LoVo (cell line): ENCODE data around the gene GPC4.
"Not testable (repeated sequence)": the region's sequence is repeated elsewhere in the genome, so short reads cannot be mapped to it uniquely, and the experiment has no call there.

Experiments used
- DNase-seq: peaks from one replicate; pipeline ENCODE4 v3.0.0-alpha.2; 2016; ENCODE audit warnings: low spot score

Gene GPC4

GRCh38 chrX:133365871-133366611 is 49.2 kb downstream of the GPC4 start:
- DNase-seq: no peak

GRCh38 chrX:133364865-133365264 is 50.4 kb downstream of the GPC4 start:
- no peak for DNase-seq

- DNase-seq: no peak
These were observed 51.1 kb downstream of the GPC4 start for GRCh38 chrX:133364196-133364595.

- no peak for DNase-seq
These were observed 52.8 kb downstream of the GPC4 start for GRCh38 chrX:133362538-133362937.

- DNase-seq: no peak
These were observed 55.8 kb downstream of the GPC4 start for GRCh38 chrX:133359466-133359865.

GRCh38 chrX:133353233-133353632 is 62.1 kb downstream of the GPC4 start:
- DNase-seq: no peak

- DNase-seq: no peak
These were observed 64.5 kb downstream of the GPC4 start for GRCh38 chrX:133350751-133351150.

- no peak for DNase-seq
These were observed 69.3 kb downstream of the GPC4 start for GRCh38 chrX:133346026-133346425.

- DNase-seq: no peak
These were observed 75.7 kb downstream of the GPC4 start for GRCh38 chrX:133339566-133339965.

GRCh38 chrX:133337250-133337649 is 78.0 kb downstream of the GPC4 start:
- no peak for DNase-seq

- peak; percentile 4 for DNase-seq
These were observed 80.3 kb downstream of the GPC4 start for GRCh38 chrX:133335027-133335426.

- DNase-seq: no peak
These were observed 82.0 kb downstream of the GPC4 start for GRCh38 chrX:133333154-133333750.

GRCh38 chrX:133332737-133333136 is 82.6 kb downstream of the GPC4 start:
- DNase-seq: no peak

GRCh38 chrX:133330956-133331355 is 84.3 kb downstream of the GPC4 start:
- DNase-seq: no peak

GRCh38 chrX:133325422-133325821 is 89.9 kb downstream of the GPC4 start:
- no peak for DNase-seq

GRCh38 chrX:133323431-133323830 is 91.9 kb downstream of the GPC4 start:
- no peak for DNase-seq

- not testable (repeated sequence) for DNase-seq
These were observed 93.0 kb downstream of the GPC4 start for GRCh38 chrX:133322269-133322668.

- no peak for DNase-seq
These were observed 93.8 kb downstream of the GPC4 start for GRCh38 chrX:133321451-133321850.

GRCh38 chrX:133314281-133314680 is 101.0 kb downstream of the GPC4 start:
- DNase-seq: no peak

- DNase-seq: no peak
These were observed 106.8 kb downstream of the GPC4 start for GRCh38 chrX:133308499-133308897.

GRCh38 chrX:133307637-133308498 is 107.4 kb downstream of the GPC4 start:
- DNase-seq: no peak

- DNase-seq: no peak
These were observed 108.2 kb downstream of the GPC4 start for GRCh38 chrX:133307094-133307493.

- DNase-seq: no peak
These were observed 109.0 kb downstream of the GPC4 start for GRCh38 chrX:133306316-133306715.
